ENCODE data around the gene MYO1C.

The MYO1C gene

DNA sequence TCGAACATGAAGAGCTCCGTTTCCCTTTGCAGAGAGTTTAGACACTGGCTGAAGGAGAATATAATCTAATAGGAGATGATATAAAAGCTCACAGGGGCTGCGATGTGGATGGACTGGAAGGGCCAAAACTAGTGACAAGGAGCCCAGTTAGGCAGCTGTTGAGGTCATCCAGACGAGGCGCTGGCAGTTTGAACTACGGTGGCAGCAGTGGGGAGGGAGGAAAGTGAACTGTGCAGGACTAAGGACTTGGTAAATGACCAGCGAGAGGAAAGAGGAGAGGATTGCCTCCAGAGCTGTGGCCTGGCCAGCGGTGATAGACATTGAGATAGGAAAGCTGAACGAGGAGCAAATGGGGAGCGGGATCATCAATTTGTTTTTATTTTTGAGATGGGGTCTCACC is 77.9 kb downstream of the MYO1C start:
- Histone ChIP-seq H3K36me3 (ENCODE audit: insufficient read depth, low read length) (no peaks in the 10 kb centered on the region), H3K9me2 (ENCODE audit: low read depth, low read length) (no peaks in the 10 kb centered on the region), H3K4me1 (ENCODE audit: insufficient read depth, low read length, severe bottlenecking) (peaks cover 8% of the 10 kb centered on the region), H3K4me3 (ENCODE audit: low read depth, low read length, poor library complexity, severe bottlenecking) (no peak overlapping the region), H2AFZ (ENCODE audit: low read length) (no peak overlapping the region), H3K27me3 (ENCODE audit: insufficient read depth, low read length) (0 out of 2 replicates have a peak, but pooled peaks cover 9% of the 10 kb centered on the region), H4K20me1 (ENCODE audit: insufficient read depth, low read length) (no peaks in the 10 kb centered on the region), H3K9ac (ENCODE audit: low read length) (no peak overlapping the region), H3K79me2 (ENCODE audit: insufficient read depth, low read length) (no peaks in the 10 kb centered on the region), H3K27ac (ENCODE audit: low read depth, low read length, poor library complexity, severe bottlenecking) (no peak overlapping the region), H3K4me2 (ENCODE audit: low read length) (no peak overlapping the region), H3F3A (ENCODE audit: insufficient read depth, low read length) (no peaks in the 10 kb centered on the region), H3K9me3 (ENCODE audit: low read length) (no peaks in the 10 kb centered on the region)
- TF ChIP-seq, protein P1, sequence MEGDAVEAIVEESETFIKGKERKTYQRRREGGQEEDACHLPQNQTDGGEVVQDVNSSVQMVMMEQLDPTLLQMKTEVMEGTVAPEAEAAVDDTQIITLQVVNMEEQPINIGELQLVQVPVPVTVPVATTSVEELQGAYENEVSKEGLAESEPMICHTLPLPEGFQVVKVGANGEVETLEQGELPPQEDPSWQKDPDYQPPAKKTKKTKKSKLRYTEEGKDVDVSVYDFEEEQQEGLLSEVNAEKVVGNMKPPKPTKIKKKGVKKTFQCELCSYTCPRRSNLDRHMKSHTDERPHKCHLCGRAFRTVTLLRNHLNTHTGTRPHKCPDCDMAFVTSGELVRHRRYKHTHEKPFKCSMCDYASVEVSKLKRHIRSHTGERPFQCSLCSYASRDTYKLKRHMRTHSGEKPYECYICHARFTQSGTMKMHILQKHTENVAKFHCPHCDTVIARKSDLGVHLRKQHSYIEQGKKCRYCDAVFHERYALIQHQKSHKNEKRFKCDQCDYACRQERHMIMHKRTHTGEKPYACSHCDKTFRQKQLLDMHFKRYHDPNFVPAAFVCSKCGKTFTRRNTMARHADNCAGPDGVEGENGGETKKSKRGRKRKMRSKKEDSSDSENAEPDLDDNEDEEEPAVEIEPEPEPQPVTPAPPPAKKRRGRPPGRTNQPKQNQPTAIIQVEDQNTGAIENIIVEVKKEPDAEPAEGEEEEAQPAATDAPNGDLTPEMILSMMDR (IDR thresholded peaks at IDR 0.05; ENCODE audit: low read length) = no peak
- TF ChIP-seq EZH2 (IDR thresholded peaks at IDR 0.05; ENCODE audit: borderline replicate concordance, low read length) = no peak
